Ecto neural progenitor cell (in vitro differentiated cells): ENCODE results near the gene KRTAP5-1.

ENCODE experiments used
- DNase-seq: peaks from one replicate; pipeline ENCODE4 v3.0.0-alpha.2; 2018; ENCODE audit warnings: low spot score

Gene KRTAP5-1

DNA sequence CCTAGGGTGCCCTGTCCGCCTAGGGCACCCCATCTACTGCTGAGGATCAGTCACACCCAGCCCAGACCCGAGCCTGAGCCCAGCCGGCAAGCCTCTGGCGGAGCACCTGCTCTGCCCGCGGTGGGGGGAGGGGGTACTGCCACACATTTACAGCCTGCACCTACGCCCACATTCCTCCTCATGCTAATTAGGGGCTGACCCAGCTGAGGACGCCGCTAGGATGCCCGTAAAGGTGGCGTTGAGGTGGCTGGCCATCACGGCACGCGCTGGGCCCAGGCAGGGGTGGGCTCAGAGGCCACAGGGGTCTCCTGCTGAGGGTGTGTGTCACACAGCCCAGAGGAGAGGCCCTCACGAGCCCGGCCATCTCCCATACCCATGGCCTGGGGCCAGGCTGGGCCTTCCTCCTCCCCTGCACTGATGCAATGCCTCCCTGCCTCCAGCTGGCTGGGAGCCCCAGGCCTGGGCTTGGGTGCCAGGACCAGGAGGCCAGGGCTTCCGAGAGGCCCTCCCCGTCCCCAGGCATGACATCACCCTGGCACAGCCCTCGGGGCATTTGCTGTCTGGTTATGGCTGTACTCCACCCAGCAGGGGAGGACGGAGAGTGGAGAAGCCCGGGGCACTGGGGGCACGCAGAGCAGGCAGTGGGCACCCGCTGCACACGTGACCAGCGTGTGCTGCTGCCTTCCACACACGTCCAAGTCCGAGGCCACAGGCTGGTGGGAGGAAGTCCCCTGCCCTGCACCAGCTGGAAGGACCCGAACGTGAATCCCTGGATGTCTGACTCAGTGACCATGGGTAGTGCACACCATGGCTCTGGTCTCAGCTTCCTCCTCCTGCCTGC is 25.8 kb downstream of the KRTAP5-1 start:
- peak; percentile 52 for DNase-seq

- no peak for DNase-seq
Measured at GRCh38 chr11:1558775-1559110, 26.3 kb downstream of the KRTAP5-1 start.

- DNase-seq, result no peak
Measured at GRCh38 chr11:1557904-1558774, 26.9 kb downstream of the KRTAP5-1 start.

DNA sequence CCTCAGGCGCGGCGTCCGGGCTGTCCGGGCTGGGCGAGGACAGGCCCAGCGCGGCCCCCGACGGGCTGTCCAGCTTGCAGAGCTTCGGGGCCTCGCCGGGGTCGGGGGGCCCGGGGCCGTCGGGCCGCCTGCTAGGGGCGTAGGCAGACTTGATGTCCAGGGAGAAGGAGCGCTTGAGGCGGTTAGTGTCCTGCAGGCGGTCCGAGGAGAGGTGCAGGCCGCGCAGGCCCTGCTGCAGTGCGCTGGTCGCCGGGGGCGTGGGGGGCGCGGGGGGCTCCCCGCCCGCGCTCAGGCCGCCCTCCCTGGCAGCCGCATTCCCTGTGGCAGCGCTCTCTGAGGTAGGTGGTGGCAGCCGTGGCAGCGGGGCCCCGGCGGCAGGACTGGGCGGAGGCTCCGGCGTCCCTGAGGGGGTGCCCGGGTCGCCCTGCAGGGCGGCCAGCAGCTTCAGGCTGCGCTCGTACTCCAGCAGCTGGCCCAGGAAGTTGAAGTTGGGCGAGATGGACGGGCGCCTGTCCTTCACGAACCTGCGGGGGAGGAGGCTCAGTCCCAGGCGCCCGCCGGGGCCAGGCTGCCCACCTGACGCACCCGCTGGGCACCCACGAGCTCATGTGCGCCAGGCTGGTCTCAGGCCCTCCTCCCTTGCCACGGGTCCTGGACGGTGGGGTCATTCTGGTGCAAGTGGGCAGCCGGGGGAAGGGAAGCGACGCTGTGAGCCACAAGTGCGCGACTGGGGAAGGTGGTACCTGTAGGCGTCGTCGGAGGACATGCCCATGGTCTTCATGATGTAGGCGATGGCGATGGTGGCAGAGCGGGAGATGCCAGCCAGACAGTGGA is 27.8 kb downstream of the KRTAP5-1 start:
- peak; percentile 48 for DNase-seq

DNA sequence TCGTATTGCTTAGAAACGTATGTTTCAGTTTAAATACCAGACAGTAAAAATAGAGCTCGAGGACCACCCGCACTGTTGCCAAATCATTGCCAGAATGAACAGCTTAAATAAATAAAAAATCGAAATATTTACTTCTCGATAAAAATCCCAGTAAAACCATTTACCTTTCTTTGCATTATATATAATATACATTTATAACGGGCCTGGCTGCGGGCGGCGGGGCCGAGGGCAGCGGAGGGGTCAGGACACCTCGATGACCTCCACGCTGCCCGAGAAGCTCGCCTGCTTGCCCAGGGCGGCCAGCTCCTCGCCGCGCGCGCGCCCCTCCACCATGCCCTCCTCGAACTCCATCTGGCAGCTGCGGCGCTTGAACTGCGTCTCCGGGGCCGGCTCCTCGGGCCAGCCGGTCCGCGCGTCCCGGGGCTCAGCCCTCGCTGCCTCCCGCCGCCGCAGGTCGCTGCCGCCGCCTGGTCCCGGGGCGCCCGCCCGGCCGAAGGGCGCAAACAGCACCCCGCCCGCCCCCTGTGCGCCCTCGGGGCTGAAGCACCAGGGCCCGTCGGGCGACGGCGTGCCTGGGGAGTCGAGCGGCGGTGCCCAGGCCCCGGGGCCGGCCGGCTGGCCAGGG is 28.7 kb downstream of the KRTAP5-1 start:
- peak; percentile 48 for DNase-seq

- DNase-seq, result no peak
Measured at GRCh38 chr11:1555713-1556153, 29.4 kb downstream of the KRTAP5-1 start.

DNA sequence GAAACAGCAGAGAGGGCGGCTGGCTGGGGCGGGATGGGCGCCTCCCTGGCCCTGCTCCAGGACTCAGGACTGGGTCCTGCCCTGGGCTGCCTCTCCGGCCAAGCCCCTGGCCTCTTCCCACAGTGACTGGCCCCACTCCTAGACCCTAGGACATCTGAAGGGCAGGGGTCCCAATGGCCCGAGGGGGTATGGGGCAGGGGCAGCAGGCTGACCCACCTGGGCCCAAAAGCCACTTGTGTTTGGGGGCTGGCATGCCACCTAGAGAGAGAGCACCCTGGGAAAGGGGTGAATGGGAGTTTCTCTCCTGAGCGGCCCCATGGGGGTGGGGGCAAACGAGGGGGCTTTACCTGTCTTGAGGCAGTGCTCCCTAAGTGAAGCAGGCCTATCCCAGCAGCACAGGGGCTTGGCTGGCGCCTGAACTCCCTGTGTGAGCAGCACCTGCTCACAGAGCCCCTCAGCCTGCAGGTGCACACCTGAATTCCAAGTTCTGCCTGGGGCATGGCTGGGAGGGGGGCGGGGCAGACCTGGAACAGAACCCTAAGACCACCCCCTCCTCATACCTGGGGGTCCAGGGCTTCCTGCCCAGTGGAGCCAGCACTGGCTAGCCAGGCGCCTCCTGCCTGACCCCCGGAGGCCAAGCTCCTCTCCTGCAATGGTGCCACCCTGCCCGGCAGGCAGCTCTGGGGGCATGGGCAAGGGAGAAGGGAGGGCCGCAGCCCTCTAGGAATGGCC is 29.9 kb downstream of the KRTAP5-1 start:
- DNase-seq, result peak; percentile 46

DNA sequence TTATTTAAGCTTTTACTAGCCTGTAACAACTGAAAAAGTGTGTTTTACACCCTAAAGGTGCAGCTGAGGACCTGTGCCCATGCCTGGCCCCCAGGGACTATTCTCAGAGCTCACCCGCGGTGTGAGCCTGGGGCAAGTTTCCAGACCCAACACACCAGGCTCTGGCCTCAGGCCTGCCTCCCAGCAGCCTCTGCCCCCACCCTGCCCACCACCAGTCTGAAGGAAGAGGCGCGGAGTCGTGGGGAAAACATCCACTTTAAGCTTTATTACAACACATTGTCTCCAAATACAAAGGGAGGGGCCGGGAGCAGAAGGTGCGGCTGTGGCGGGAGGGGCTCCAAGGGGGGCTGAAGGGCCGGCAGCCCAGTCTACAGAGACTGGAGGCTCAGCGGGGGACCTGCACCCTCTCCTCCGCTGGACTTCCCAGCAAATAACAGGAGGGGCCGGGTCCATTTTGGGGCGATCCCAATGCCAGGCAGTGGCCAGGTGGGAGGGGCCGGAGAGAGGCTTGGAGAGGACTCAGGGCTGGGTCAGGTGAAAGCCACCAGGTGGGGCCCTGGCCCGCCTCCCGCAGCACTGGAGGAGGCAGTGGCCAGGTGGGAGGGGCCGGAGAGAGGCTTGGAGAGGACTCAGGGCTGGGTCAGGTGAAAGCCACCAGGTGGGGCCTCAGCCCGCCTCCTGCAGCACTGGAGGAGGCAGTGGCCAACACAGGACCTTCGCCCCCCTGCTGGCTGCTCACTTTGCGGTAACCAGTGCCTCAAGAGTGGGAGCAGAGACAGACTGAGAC is 31.1 kb downstream of the KRTAP5-1 start:
- DNase-seq, result no peak

DNA sequence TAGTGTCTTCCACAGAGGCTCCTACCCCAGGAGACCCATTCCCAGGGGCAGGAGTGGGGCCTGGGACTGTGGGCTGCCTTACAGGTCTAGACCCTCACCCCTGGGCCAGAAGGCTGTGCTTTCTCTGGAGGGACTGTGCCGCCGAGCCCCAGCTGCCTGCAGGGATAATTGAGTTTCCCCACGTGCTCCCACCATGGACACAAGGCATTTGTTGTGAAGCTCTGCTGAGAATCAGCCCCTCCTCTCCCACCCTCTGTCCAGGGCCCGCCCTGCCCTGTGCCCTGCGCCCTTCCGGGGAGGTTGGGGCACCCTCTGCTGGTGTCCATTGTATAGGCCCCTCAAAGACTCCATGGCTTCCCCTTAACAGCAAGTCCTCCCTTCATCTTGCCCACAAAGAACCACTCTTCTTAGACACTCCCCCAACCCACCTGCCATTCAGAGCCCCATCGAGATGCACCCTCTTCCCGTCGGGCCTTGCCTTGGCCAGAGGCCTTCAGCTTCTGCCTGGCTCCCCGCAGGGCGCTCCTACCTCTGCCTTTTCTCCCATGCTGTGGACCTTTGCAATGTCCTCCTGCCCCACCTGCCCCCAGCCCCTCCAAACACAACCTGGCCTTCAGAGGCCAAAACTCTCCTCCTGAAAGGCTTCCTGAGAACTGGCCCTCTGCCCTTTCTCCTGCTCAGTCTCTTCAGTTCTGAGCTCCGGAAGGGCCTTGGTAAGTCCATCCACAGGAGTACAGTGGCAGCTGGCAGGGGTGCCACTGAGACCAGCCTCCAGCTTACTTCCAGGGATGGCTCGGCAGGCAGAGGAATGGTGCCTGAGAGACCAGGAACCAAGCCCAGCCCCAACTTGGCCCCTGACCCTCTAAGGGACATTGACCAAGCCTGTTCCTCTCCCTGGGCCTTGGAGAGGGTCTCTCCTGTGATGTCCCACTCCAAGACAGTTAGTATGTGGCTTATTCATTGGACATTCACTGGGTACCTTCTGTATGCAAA is 35.4 kb downstream of the KRTAP5-1 start:
- no peak for DNase-seq

DNA sequence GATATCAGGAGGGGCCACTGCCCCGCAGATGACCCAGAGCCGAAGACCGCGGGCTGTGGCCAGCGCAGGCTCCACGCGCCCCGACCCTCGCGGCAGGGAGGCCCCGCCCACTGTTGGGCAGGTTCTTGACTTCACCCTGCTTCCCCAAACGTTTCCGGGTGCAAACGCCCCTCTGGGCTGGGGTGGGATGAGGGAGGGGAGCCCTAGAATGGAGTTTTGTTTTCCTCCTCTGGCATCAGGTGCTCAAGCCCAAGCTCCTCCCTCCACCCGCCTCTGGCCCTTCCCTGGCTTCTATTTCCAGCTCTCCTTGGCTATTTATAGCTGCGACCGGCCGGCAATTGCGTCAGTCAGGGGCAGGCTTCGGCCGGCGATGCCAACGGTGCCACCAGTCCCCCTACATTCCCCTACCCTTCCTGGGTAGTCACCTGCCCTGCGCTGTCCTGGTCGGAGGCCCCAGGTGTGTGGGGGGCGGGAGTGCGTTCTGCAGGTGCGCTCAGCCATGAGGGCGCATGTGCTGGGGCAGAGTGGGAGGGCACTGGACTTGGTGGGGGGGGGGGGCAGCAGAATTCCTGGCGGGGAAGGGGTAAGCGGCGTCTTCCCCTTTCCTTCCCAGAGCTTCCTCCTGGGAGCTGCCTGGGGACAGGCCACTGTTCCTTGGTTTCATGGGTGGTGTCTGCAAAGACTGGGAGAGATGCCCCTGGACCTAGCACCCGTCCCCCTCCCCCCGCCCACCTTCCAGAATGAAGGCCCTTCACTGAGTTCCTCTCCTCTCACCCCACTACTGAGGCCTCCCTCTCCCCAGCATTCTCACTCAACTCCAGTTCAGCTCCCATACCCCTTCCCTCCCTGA is 36.6 kb downstream of the KRTAP5-1 start:
- no peak for DNase-seq

GRCh38 chr11:1547467-1548098 is 37.5 kb downstream of the KRTAP5-1 start:
- no peak for DNase-seq

GRCh38 chr11:1546536-1547466 is 38.3 kb downstream of the KRTAP5-1 start:
- peak; percentile 82 for DNase-seq

DNA sequence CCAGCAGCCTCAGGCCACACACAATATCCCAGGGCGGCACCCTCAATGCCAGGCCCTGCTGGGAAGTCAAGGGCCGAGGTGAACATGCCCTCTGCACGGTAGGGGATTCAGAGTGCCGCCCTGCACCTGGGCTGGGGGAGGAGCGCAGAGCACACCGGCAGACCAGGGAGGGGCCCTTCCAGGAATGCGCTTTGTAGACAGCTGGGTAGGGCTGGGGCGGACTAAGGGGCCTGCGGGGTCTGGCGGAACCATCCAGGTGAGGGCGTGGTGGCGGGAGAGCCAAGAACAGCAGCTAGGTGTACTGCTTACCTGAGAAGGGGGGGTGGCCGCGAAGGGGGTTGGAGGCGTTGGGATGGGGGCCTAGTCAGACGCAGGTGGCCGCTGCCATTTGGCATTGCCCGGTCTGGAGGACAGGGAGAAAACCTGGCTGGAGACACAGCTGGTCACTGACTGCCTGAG is 39.0 kb downstream of the KRTAP5-1 start:
- DNase-seq, result no peak

- DNase-seq, result no peak
Measured at GRCh38 chr11:1545432-1545831, 39.7 kb downstream of the KRTAP5-1 start.

DNA sequence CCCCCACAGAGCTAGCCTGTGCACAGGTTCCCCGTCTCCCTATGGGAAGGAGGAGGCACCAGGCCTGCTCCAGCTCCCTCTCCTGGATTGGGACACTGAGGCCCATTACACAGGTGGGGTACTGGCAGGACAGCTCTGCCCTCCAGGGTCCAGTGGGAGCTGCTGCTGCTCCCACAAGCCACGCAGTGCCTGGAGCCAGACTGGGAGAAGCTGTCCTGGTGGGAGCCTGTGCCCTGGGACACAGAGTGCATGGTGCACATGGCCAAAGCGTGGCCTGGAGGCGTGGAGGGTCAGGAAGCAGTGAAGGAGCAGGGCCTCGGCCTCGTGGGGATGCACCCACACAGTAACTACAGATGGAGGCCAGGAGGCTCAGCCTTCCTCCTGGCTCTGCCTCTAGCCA is 40.5 kb downstream of the KRTAP5-1 start:
- DNase-seq, result no peak

GRCh38 chr11:1543606-1544263 is 41.3 kb downstream of the KRTAP5-1 start:
- DNase-seq, result no peak
